HEK293 (cell line): ENCODE results near the gene ESCO1.

ENCODE experiments used
- AEBP2 ChIP-seq: fragments of 450-650 bp; formaldehyde crosslinking; IDR thresholded peaks from 2 replicates; pipeline ENCODE4 v1.5.1; 2016; ENCODE audit warnings: missing biosample characterization, missing genetic modification characterization, borderline replicate concordance
- ATF2 ChIP-seq: fragments of 450-650 bp; formaldehyde crosslinking; IDR thresholded peaks from 2 replicates; pipeline ENCODE4 v1.5.1; 2016; ENCODE audit warnings: missing biosample characterization, missing genetic modification characterization, low read depth
- HOXD13 ChIP-seq: sonication (generic); formaldehyde crosslinking; IDR thresholded peaks from 2 replicates; pipeline ENCODE4 v1.8.0; 2022; ENCODE audit warnings: missing genetic modification reagents, borderline replicate concordance
- KLF10 ChIP-seq: fragments of 450-650 bp; IDR thresholded peaks from 2 replicates; pipeline ENCODE4 v1.5.1; 2018; ENCODE audit warnings: missing biosample characterization, mild to moderate bottlenecking, missing genetic modification characterization
- KLF7 ChIP-seq: fragments of 450-650 bp; formaldehyde crosslinking; IDR thresholded peaks from 2 replicates; pipeline ENCODE4 v1.5.1; 2016; ENCODE audit warnings: missing biosample characterization, missing genetic modification characterization, borderline replicate concordance
- MEIS1 ChIP-seq: sonication (generic); formaldehyde crosslinking; IDR thresholded peaks from 2 replicates; pipeline ENCODE4 v1.8.1; 2022; ENCODE audit warnings: missing genetic modification reagents, mild to moderate bottlenecking, borderline replicate concordance
- PRDM1 ChIP-seq: fragments of 450-650 bp; formaldehyde crosslinking; IDR thresholded peaks from 2 replicates; pipeline ENCODE4; 2016; ENCODE audit warnings: missing biosample characterization, missing genetic modification characterization
- TRIM28 ChIP-seq: IDR thresholded peaks from 2 replicates; pipeline ENCODE4 v1.6.1; 2011; ENCODE audit warnings: low read length, control low read depth, borderline replicate concordance
- YY2 ChIP-seq: fragments of 450-650 bp; formaldehyde crosslinking; IDR thresholded peaks from 2 replicates; pipeline ENCODE4 v1.5.1; 2016; ENCODE audit warnings: missing biosample characterization, missing genetic modification characterization
- ZEB2 ChIP-seq: fragments of 450-650 bp; formaldehyde crosslinking; IDR thresholded peaks from 2 replicates; pipeline ENCODE4 v1.5.1; 2016; ENCODE audit warnings: missing biosample characterization, missing genetic modification characterization
- ZIC2 ChIP-seq: fragments of 450-650 bp; formaldehyde crosslinking; IDR thresholded peaks from 2 replicates; pipeline ENCODE4 v1.5.1; 2016; ENCODE audit warnings: missing biosample characterization, missing genetic modification characterization
- ZNF157 ChIP-seq: fragments of 450-650 bp; formaldehyde crosslinking; IDR thresholded peaks from 2 replicates; pipeline ENCODE4 v1.5.1; 2016; ENCODE audit warnings: missing biosample characterization, missing genetic modification characterization
- ZNF223 ChIP-seq: fragments of 450-650 bp; formaldehyde crosslinking; IDR thresholded peaks from 2 replicates; pipeline ENCODE4 v1.5.1; 2016; ENCODE audit warnings: missing biosample characterization, missing genetic modification characterization
- ZNF239 ChIP-seq: fragments of 450-650 bp; formaldehyde crosslinking; IDR thresholded peaks from 2 replicates; pipeline ENCODE4 v1.5.1; 2016; ENCODE audit warnings: missing biosample characterization, missing genetic modification characterization
- ZNF248 ChIP-seq: fragments of 450-650 bp; formaldehyde crosslinking; IDR thresholded peaks from 2 replicates; pipeline ENCODE4 v1.5.1; 2017; ENCODE audit warnings: missing biosample characterization, missing genetic modification characterization
- ZNF366 ChIP-seq: fragments of 450-650 bp; formaldehyde crosslinking; conservative IDR thresholded peaks from 2 replicates; pipeline ENCODE4 v1.5.1; 2016; ENCODE audit warnings: missing biosample characterization, missing genetic modification characterization
- ZNF391 ChIP-seq: fragments of 450-650 bp; formaldehyde crosslinking; IDR thresholded peaks from 2 replicates; pipeline ENCODE4 v1.5.1; 2016; ENCODE audit warnings: low read depth, missing biosample characterization, missing genetic modification characterization, borderline replicate concordance
- ZNF530 ChIP-seq: fragments of 450-650 bp; formaldehyde crosslinking; IDR thresholded peaks from 2 replicates; pipeline ENCODE4 v1.5.1; 2016; ENCODE audit warnings: low read depth, missing biosample characterization, missing genetic modification characterization
- ZNF544 ChIP-seq: fragments of 450-650 bp; formaldehyde crosslinking; IDR thresholded peaks from 2 replicates; pipeline ENCODE4 v1.5.0; 2017; ENCODE audit warnings: missing biosample characterization, missing genetic modification characterization
- ZNF548 ChIP-seq: fragments of 450-650 bp; formaldehyde crosslinking; IDR thresholded peaks from 2 replicates; pipeline ENCODE4 v1.5.1; 2016; ENCODE audit warnings: missing biosample characterization, missing genetic modification characterization
- ZNF558 ChIP-seq: fragments of 450-650 bp; formaldehyde crosslinking; IDR thresholded peaks from 2 replicates; pipeline ENCODE4 v1.5.1; 2016; ENCODE audit warnings: missing biosample characterization, missing genetic modification characterization
- ZNF610 ChIP-seq: fragments of 450-650 bp; formaldehyde crosslinking; IDR thresholded peaks from 2 replicates; pipeline ENCODE4 v1.5.1; 2016; ENCODE audit warnings: missing biosample characterization, missing genetic modification characterization, borderline replicate concordance
- ZNF621 ChIP-seq: fragments of 450-650 bp; formaldehyde crosslinking; IDR thresholded peaks from 2 replicates; pipeline ENCODE4 v1.5.1; 2017; ENCODE audit warnings: missing biosample characterization, missing genetic modification characterization
- ZNF677 ChIP-seq: fragments of 450-650 bp; IDR thresholded peaks from 2 replicates; pipeline ENCODE4 v1.5.0; 2018; ENCODE audit warnings: missing biosample characterization, mild to moderate bottlenecking, missing genetic modification characterization, moderate library complexity
- ZSCAN16 ChIP-seq: fragments of 450-650 bp; formaldehyde crosslinking; IDR thresholded peaks from 2 replicates; pipeline ENCODE4 v1.5.1; 2016; ENCODE audit warnings: missing biosample characterization, missing genetic modification characterization
- ZSCAN5A ChIP-seq: fragments of 450-650 bp; formaldehyde crosslinking; IDR thresholded peaks from 2 replicates; pipeline ENCODE4 v1.5.1; 2016; ENCODE audit warnings: missing biosample characterization, missing genetic modification characterization
- TF ChIP-seq, protein P1 (sequence below): fragments of 450-650 bp; formaldehyde crosslinking; IDR thresholded peaks from 2 replicates; pipeline ENCODE4 v1.5.1; 2017; ENCODE audit warnings: missing biosample characterization, missing genetic modification characterization
- TF ChIP-seq, protein P2 (sequence below): fragments of 450-650 bp; formaldehyde crosslinking; IDR thresholded peaks from 2 replicates; pipeline ENCODE4 v1.5.1; 2016; ENCODE audit warnings: missing biosample characterization, missing genetic modification characterization
- TF ChIP-seq, protein P3 (sequence below): fragments of 450-650 bp; formaldehyde crosslinking; IDR thresholded peaks from 2 replicates; pipeline ENCODE4 v1.5.1; 2017; ENCODE audit warnings: missing biosample characterization, missing genetic modification characterization
- TF ChIP-seq, protein P4 (sequence below): IDR thresholded peaks from 2 replicates; pipeline ENCODE4 v1.6.1; 2011; ENCODE audit warnings: mild to moderate bottlenecking, low read depth, low read length, borderline replicate concordance

ESCO1 gene

DNA sequence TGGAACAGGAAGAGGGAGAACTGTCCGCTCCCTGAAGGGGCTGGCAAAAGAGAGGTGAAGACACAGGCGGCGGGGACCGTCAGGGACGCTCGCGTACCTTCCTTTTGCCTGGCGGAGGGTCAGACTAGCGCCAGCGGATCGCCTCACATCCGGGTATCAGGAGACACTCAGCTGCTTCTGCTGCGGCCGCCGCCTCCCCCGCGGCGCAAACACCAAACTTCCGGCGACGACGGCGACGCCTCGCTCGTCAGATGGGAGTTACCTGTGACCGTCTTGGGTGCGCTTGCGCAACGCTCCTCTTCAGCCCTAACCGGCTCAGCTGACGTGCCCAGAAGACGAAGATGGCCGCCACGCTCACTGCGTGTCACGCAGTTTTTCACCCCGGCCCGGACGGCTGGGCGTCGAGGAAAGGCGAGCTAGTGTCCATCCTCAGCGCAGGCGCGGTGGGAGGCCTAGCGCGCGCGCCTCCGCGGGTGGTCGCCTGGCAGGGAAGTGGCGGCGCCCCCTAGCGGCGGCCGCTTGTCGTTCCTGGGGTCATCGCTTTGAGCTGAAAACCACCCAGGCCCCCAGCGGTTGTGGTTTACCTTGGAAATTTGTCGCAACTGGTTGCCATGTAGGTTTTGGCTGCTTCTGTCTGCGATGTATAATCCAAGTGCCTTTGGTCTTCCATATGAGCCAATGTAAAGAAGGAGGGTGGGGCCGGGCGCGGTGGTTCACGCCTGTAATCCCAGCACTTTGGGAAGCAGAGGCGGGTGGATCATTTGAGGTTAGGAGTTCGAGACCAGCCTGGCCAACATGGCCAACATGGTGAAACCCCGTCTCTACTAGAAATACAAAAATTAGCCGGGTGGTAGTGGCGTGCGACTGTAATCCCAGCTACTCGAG lies at the start of gene ESCO1 (continued):
- TF ChIP-seq, protein P1, sequence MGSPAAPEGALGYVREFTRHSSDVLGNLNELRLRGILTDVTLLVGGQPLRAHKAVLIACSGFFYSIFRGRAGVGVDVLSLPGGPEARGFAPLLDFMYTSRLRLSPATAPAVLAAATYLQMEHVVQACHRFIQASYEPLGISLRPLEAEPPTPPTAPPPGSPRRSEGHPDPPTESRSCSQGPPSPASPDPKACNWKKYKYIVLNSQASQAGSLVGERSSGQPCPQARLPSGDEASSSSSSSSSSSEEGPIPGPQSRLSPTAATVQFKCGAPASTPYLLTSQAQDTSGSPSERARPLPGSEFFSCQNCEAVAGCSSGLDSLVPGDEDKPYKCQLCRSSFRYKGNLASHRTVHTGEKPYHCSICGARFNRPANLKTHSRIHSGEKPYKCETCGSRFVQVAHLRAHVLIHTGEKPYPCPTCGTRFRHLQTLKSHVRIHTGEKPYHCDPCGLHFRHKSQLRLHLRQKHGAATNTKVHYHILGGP (tag by site-specific recombination) = no peak
- TF ChIP-seq ZNF530 (tag by site-specific recombination) = no peak
- no peak for TF ChIP-seq ZNF558
- peak; percentile 13; the same call in 1 of the 2 replicates for TF ChIP-seq ZNF366
- TF ChIP-seq YY2 = peak; percentile 74
- TF ChIP-seq ZSCAN16 (tag by site-specific recombination) = no peak
- TF ChIP-seq, protein P2, sequence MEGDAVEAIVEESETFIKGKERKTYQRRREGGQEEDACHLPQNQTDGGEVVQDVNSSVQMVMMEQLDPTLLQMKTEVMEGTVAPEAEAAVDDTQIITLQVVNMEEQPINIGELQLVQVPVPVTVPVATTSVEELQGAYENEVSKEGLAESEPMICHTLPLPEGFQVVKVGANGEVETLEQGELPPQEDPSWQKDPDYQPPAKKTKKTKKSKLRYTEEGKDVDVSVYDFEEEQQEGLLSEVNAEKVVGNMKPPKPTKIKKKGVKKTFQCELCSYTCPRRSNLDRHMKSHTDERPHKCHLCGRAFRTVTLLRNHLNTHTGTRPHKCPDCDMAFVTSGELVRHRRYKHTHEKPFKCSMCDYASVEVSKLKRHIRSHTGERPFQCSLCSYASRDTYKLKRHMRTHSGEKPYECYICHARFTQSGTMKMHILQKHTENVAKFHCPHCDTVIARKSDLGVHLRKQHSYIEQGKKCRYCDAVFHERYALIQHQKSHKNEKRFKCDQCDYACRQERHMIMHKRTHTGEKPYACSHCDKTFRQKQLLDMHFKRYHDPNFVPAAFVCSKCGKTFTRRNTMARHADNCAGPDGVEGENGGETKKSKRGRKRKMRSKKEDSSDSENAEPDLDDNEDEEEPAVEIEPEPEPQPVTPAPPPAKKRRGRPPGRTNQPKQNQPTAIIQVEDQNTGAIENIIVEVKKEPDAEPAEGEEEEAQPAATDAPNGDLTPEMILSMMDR = peak; percentile 100
- TF ChIP-seq, protein P3, sequence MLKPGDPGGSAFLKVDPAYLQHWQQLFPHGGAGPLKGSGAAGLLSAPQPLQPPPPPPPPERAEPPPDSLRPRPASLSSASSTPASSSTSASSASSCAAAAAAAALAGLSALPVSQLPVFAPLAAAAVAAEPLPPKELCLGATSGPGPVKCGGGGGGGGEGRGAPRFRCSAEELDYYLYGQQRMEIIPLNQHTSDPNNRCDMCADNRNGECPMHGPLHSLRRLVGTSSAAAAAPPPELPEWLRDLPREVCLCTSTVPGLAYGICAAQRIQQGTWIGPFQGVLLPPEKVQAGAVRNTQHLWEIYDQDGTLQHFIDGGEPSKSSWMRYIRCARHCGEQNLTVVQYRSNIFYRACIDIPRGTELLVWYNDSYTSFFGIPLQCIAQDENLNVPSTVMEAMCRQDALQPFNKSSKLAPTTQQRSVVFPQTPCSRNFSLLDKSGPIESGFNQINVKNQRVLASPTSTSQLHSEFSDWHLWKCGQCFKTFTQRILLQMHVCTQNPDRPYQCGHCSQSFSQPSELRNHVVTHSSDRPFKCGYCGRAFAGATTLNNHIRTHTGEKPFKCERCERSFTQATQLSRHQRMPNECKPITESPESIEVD (tag by site-specific recombination) = no peak
- TF ChIP-seq PRDM1 (tag by site-specific recombination) = no peak
- TF ChIP-seq ZNF248 (tag by site-specific recombination) = no peak
- peak; percentile 98 for TF ChIP-seq ZEB2 (tag by site-specific recombination)
- TF ChIP-seq HOXD13 = no peak
- no peak for TF ChIP-seq ZNF157 (tag by site-specific recombination)
- no peak for TF ChIP-seq ZNF621 (tag by site-specific recombination)
- TF ChIP-seq, protein P4, sequence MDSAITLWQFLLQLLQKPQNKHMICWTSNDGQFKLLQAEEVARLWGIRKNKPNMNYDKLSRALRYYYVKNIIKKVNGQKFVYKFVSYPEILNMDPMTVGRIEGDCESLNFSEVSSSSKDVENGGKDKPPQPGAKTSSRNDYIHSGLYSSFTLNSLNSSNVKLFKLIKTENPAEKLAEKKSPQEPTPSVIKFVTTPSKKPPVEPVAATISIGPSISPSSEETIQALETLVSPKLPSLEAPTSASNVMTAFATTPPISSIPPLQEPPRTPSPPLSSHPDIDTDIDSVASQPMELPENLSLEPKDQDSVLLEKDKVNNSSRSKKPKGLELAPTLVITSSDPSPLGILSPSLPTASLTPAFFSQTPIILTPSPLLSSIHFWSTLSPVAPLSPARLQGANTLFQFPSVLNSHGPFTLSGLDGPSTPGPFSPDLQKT = no peak
- no peak for TF ChIP-seq ZNF548 (tag by site-specific recombination)
- TF ChIP-seq MEIS1 (CRISPR knock-in tag) = no peak
- TF ChIP-seq ZNF544 (tag by site-specific recombination) = no peak
- peak; percentile 45; the same call in 1 of the 2 replicates for TF ChIP-seq TRIM28
- TF ChIP-seq ZNF677 (tag by site-specific recombination) = no peak
- TF ChIP-seq KLF10 (tag by site-specific recombination) = no peak
- no peak for TF ChIP-seq ZNF223 (tag by site-specific recombination)
- no peak for TF ChIP-seq ZSCAN5A (tag by site-specific recombination)
- 0 out of 2 replicates have a peak, but pooled peaks have one; percentile 42 for TF ChIP-seq ZNF391 (tag by site-specific recombination)
- peak; percentile 91 for TF ChIP-seq ZIC2 (tag by site-specific recombination)
- no peak; the same call in 1 of the 2 replicates for TF ChIP-seq ZNF610 (tag by site-specific recombination)
- TF ChIP-seq ATF2 (tag by site-specific recombination) = no peak
- no peak for TF ChIP-seq ZNF239 (tag by site-specific recombination)
- peak; percentile 23; the same call in 1 of the 2 replicates for TF ChIP-seq KLF7 (tag by site-specific recombination)
- TF ChIP-seq AEBP2 (tag by site-specific recombination) = no peak
